ENCODE measurements around the gene PEBP1. TPM values are rescaled to one million over a fixed set of nuclear protein-coding genes. Genes with fewer than 3 reads are reported as not detected.

PEBP1 gene
- polyA plus RNA-seq, 1 donor (not counting 4 experiments of a cell fraction or from before 2014, with no cell fraction given) = 197 TPM

DNA sequence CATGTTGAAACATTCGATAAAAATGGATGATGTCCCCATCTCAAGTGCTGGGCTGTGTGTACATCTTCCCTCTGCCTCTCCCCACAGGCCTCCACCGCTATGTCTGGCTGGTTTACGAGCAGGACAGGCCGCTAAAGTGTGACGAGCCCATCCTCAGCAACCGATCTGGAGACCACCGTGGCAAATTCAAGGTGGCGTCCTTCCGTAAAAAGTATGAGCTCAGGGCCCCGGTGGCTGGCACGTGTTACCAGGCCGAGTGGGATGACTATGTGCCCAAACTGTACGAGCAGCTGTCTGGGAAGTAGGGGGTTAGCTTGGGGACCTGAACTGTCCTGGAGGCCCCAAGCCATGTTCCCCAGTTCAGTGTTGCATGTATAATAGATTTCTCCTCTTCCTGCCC, 8.6 kb downstream of the PEBP1 start:
- Histone ChIP-seq H2AFZ (ENCODE audit: control insufficient read depth, low read length) (no peak overlapping the region), H3K9me3 (ENCODE audit: control insufficient read depth, low read depth, low read length) (no peaks in the 10 kb centered on the region), H3K27ac (ENCODE audit: control insufficient read depth, insufficient read depth, low read length) (no peak overlapping the region), H3K9ac (ENCODE audit: control insufficient read depth, extremely low read depth, insufficient read depth, low read length) (no peak overlapping the region), H3K79me2 (ENCODE audit: control insufficient read depth, insufficient read depth, low read length) (peaks cover 6% of the 10 kb centered on the region), H3K4me2 (ENCODE audit: control insufficient read depth, extremely low read depth, insufficient read depth, low read depth, low read length) (no peak overlapping the region), H3K9me1 (ENCODE audit: control insufficient read depth, extremely low read depth, insufficient read depth, low read length) (no peaks in the 10 kb centered on the region), H3K27me3 (ENCODE audit: control insufficient read depth, extremely low read depth, insufficient read depth, low read length) (no peaks in the 10 kb centered on the region), H3K36me3 (ENCODE audit: control insufficient read depth in 2 of 2, extremely low read depth in 1 of 2, insufficient read depth in 2 of 2, low read length in 2 of 2) (peaks cover 26 to 29% of the 10 kb centered on the region in 2 experiments), H3K4me1 (ENCODE audit: control insufficient read depth, extremely low read depth, insufficient read depth, low read length) (no peaks in the 10 kb centered on the region), H4K20me1 (ENCODE audit: control insufficient read depth, extremely low read depth, insufficient read depth, low read length) (no peaks in the 10 kb centered on the region), H3K4me3 (ENCODE audit: control insufficient read depth in 2 of 3, extremely low read depth in 1 of 3, insufficient read depth in 2 of 3, low read depth in 1 of 3, low read length in 3 of 3) (no peak overlapping the region)
- dilution Hi-C loops (cut with MboI; ENCODE audit: extremely low pct_ligation_motif_present, low sequenced_read_pairs) = no loop called here
- FAIRE-seq (no peak), DNase-seq (ENCODE audit: low read depth, low spot score) (no peak)
- TF ChIP-seq EZH2 (IDR thresholded peaks at IDR 0.05; ENCODE audit: low read length) (no peak), CTCF (optimal IDR thresholded peaks at IDR 0.05 in 1 of 3, IDR thresholded peaks at IDR 0.05 in 1 of 3, conservative IDR thresholded peaks at IDR 0.05 in 1 of 3; ENCODE audit: extremely low read depth in 1 of 3, insufficient read depth in 2 of 3, low read length in 3 of 3) (no peak)

GRCh38 chr12:118145113-118145797, 9.3 kb downstream of the PEBP1 start:
- H3K4me3 ChIP-seq (ENCODE audit: control insufficient read depth in 2 of 3, extremely low read depth in 1 of 3, insufficient read depth in 2 of 3, low read depth in 1 of 3, low read length in 3 of 3) = no peak overlapping the region
- H3K27ac ChIP-seq (ENCODE audit: control insufficient read depth, insufficient read depth, low read length) = no peak overlapping the region
- H2AFZ ChIP-seq (ENCODE audit: control insufficient read depth, low read length) = no peak overlapping the region
- H3K4me1 ChIP-seq (ENCODE audit: control insufficient read depth, extremely low read depth, insufficient read depth, low read length) = no peaks in the 10 kb centered on the region
- DNase-seq (ENCODE audit: low read depth, low spot score) = no peak
- no peak overlapping the region for H3K9ac ChIP-seq (ENCODE audit: control insufficient read depth, extremely low read depth, insufficient read depth, low read length)
- no peaks in the 10 kb centered on the region for H3K27me3 ChIP-seq (ENCODE audit: control insufficient read depth, extremely low read depth, insufficient read depth, low read length)
- dilution Hi-C loops (cut with MboI; ENCODE audit: extremely low pct_ligation_motif_present, low sequenced_read_pairs) = no loop called here
- H3K9me3 ChIP-seq (ENCODE audit: control insufficient read depth, low read depth, low read length) = no peaks in the 10 kb centered on the region
- H3K9me1 ChIP-seq (ENCODE audit: control insufficient read depth, extremely low read depth, insufficient read depth, low read length) = no peaks in the 10 kb centered on the region
- no peak for TF ChIP-seq CTCF (optimal IDR thresholded peaks at IDR 0.05 in 1 of 3, IDR thresholded peaks at IDR 0.05 in 1 of 3, conservative IDR thresholded peaks at IDR 0.05 in 1 of 3; ENCODE audit: extremely low read depth in 1 of 3, insufficient read depth in 2 of 3, low read length in 3 of 3)
- TF ChIP-seq EZH2 (IDR thresholded peaks at IDR 0.05; ENCODE audit: low read length) = no peak
- FAIRE-seq = no peak
- H3K79me2 ChIP-seq (ENCODE audit: control insufficient read depth, insufficient read depth, low read length) = peaks cover 2% of the 10 kb centered on the region
- H3K36me3 ChIP-seq (ENCODE audit: control insufficient read depth in 2 of 2, extremely low read depth in 1 of 2, insufficient read depth in 2 of 2, low read length in 2 of 2) = peaks cover 23 to 25% of the 10 kb centered on the region in 2 experiments
- no peaks in the 10 kb centered on the region for H4K20me1 ChIP-seq (ENCODE audit: control insufficient read depth, extremely low read depth, insufficient read depth, low read length)
- no peak overlapping the region for H3K4me2 ChIP-seq (ENCODE audit: control insufficient read depth, extremely low read depth, insufficient read depth, low read depth, low read length)

Measured in keratinocyte (primary cell).